Middle frontal gyrus (tissue), 1 donor: Measurements from ENCODE around the gene SEMA6A.

ENCODE experiments used
- DNase-seq: peaks from one replicate; pipeline ENCODE4 v3.0.0-alpha.2; 2015; ENCODE audit warnings: low spot score; ENCODE audit errors: extremely low spot score

Gene SEMA6A

GRCh38 chr5:116465411-116465810 is 109.2 kb downstream of the SEMA6A start:
- DNase-seq: no peak

- no peak for DNase-seq
These were observed 110.4 kb downstream of the SEMA6A start for GRCh38 chr5:116464144-116464708.

- DNase-seq: no peak
These were observed 112.1 kb downstream of the SEMA6A start for GRCh38 chr5:116462500-116462899.

GRCh38 chr5:116459301-116459700 is 115.3 kb downstream of the SEMA6A start:
- no peak for DNase-seq

GRCh38 chr5:116457062-116457461 is 117.6 kb downstream of the SEMA6A start:
- DNase-seq: no peak

- no peak for DNase-seq
These were observed 118.6 kb downstream of the SEMA6A start for GRCh38 chr5:116456036-116456435.

- no peak for DNase-seq
These were observed 119.6 kb downstream of the SEMA6A start for GRCh38 chr5:116455061-116455460.

GRCh38 chr5:116454417-116454927 is 120.2 kb downstream of the SEMA6A start:
- DNase-seq: no peak

GRCh38 chr5:116453988-116454411 is 120.6 kb downstream of the SEMA6A start:
- DNase-seq: no peak

- DNase-seq: no peak
These were observed 121.8 kb downstream of the SEMA6A start for GRCh38 chr5:116452774-116453368.

- DNase-seq: no peak
These were observed 122.6 kb downstream of the SEMA6A start for GRCh38 chr5:116451905-116452450.

GRCh38 chr5:116451066-116451465 is 123.6 kb downstream of the SEMA6A start:
- no peak for DNase-seq

- no peak for DNase-seq
These were observed 125.2 kb downstream of the SEMA6A start for GRCh38 chr5:116449458-116449857.

- DNase-seq: no peak
These were observed 125.7 kb downstream of the SEMA6A start for GRCh38 chr5:116448870-116449427.

GRCh38 chr5:116448450-116448849 is 126.2 kb downstream of the SEMA6A start:
- DNase-seq: no peak

GRCh38 chr5:116446356-116447005 is 128.1 kb downstream of the SEMA6A start:
- no peak for DNase-seq

GRCh38 chr5:116445311-116445710 is 129.3 kb downstream of the SEMA6A start:
- DNase-seq: no peak

GRCh38 chr5:116444373-116445295 is 130.0 kb downstream of the SEMA6A start:
- DNase-seq: no peak

GRCh38 chr5:116442931-116443551 is 131.6 kb downstream of the SEMA6A start:
- no peak for DNase-seq

- DNase-seq: no peak
These were observed 132.5 kb downstream of the SEMA6A start for GRCh38 chr5:116442095-116442534.
